IMR-90 (cell line): ENCODE measurements around the gene ABCC3. TPM values are rescaled to one million over a fixed set of nuclear protein-coding genes. Genes with fewer than 3 reads are reported as not detected.
"Not testable (repeated sequence)": the region's sequence is repeated elsewhere in the genome, so short reads cannot be mapped to it uniquely, and the experiment has no call there.

Source experiments
- ATAC-seq: fragments of 200-7000 bp; cut with Tn5 transposase; 2 replicates; pipeline ENCODE4 v1.9.1; 2020; ENCODE audit warnings: low read depth, mild to moderate bottlenecking, moderate library complexity
- BruUV-seq: library from RNA; stranded (reverse); fragments of 400-500 nt; replicated peaks from 2 replicates; lab custom pipeline; 2021; lab: Mats Ljungman, UMichigan
- CTCF ChIA-PET: fragments of 300-600 bp; formaldehyde crosslinking; extraction: SDS; loops from one replicate; lab custom pipeline; 2021; ENCODE audit warnings: antibody characterized with exemption; lab: Yijun Ruan, JAX
- POLR2A ChIA-PET: fragments of 300-600 bp; sonication (Branson Sonifier 250); formaldehyde crosslinking; loops from one replicate; lab custom pipeline; 2022; ENCODE audit warnings: antibody characterized with exemption; ENCODE audit not compliant: unreplicated experiment; lab: Charles Lee
- DNase-seq: peaks from one replicate; pipeline ENCODE4 v3.0.0; 2013
- H2AFZ ChIP-seq: replicated peaks from 2 replicates; pipeline ENCODE3; 2013; ENCODE audit warnings: low read length, mild to moderate bottlenecking; ENCODE audit not compliant: poor library complexity
- H2AK5ac ChIP-seq: 2 replicates; pipeline ENCODE4 v1.6.1; 2013; ENCODE audit warnings: low read depth, low read length, inconsistent platforms
- H2AK9ac ChIP-seq: replicated peaks from 2 replicates; pipeline ENCODE3; 2013; ENCODE audit warnings: mild to moderate bottlenecking, low read depth, low read length, moderate library complexity; ENCODE audit not compliant: poor library complexity
- H2BK120ac ChIP-seq: 2 replicates; pipeline ENCODE4 v1.6.1; 2013; ENCODE audit warnings: low read depth, low read length, inconsistent platforms
- H2BK15ac ChIP-seq: 3 replicates; pipeline ENCODE4 v1.6.1; 2013; ENCODE audit warnings: low read depth, low read length, inconsistent platforms
- H2BK20ac ChIP-seq: 2 replicates; pipeline ENCODE4 v1.6.1; 2013; ENCODE audit warnings: low read depth, mild to moderate bottlenecking, inconsistent platforms, low read length, moderate library complexity
- H2BK5ac ChIP-seq: 2 replicates; pipeline ENCODE4 v1.6.1; 2013; ENCODE audit warnings: mild to moderate bottlenecking, low read depth, low read length, inconsistent platforms; ENCODE audit not compliant: poor library complexity, severe bottlenecking
- H3K14ac ChIP-seq: replicated peaks from 2 replicates; pipeline ENCODE4 v1.6.1; 2013; ENCODE audit warnings: low read depth, low read length, inconsistent platforms
- H3K18ac ChIP-seq: 2 replicates; pipeline ENCODE4 v1.6.1; 2013; ENCODE audit warnings: low read depth, low read length, control low read depth
- H3K23ac ChIP-seq: 2 replicates; pipeline ENCODE4 v1.6.1; 2013; ENCODE audit warnings: low read depth, low read length, inconsistent platforms
- H3K27ac ChIP-seq: 2 replicates; pipeline ENCODE4 v1.5.1; 2013; ENCODE audit warnings: mild to moderate bottlenecking, control low read depth, low read length; ENCODE audit not compliant: insufficient read depth
- H3K27me3 ChIP-seq: 2 replicates; pipeline ENCODE4 v1.6.1; 2013; ENCODE audit warnings: low read length; ENCODE audit not compliant: control insufficient read depth, insufficient read depth
- H3K36me3 ChIP-seq: 2 replicates; pipeline ENCODE4 v1.6.1; 2013; ENCODE audit warnings: low read length, mixed read lengths; ENCODE audit not compliant: control insufficient read depth, insufficient read depth
- H3K4ac ChIP-seq: 2 replicates; pipeline ENCODE4 v1.6.1; 2013; ENCODE audit warnings: low read depth, low read length, inconsistent platforms
- H3K4me1 ChIP-seq: 2 replicates; pipeline ENCODE4 v1.6.1; 2013; ENCODE audit warnings: low read length, mixed read lengths; ENCODE audit not compliant: control insufficient read depth, insufficient read depth
- H3K4me2 ChIP-seq: 2 replicates; pipeline ENCODE4 v1.6.1; 2013; ENCODE audit warnings: low read depth, mild to moderate bottlenecking, control low read depth, low read length, moderate library complexity
- H3K4me3 ChIP-seq: 2 replicates; pipeline ENCODE4 v1.5.1; 2013; ENCODE audit warnings: low read depth, mild to moderate bottlenecking, control low read depth, low read length, moderate library complexity; ENCODE audit not compliant: insufficient read depth
- H3K56ac ChIP-seq: 2 replicates; pipeline ENCODE4 v1.6.1; 2013; ENCODE audit warnings: low read length, inconsistent platforms; ENCODE audit not compliant: insufficient read depth; ENCODE audit errors: extremely low read depth
- H3K79me1 ChIP-seq, 2 experiments: 2 replicates each; pipeline ENCODE4 v1.6.1; 2013; ENCODE audit warnings: low read length in 2 of 2, inconsistent platforms in 1 of 2, low read depth in 1 of 2
- H3K9ac ChIP-seq: 2 replicates; pipeline ENCODE4 v1.6.1; 2013; ENCODE audit warnings: low read depth, low read length, control low read depth
- H3K9me1 ChIP-seq: 2 replicates; pipeline ENCODE4 v1.6.1; 2013; ENCODE audit warnings: low read length, inconsistent platforms; ENCODE audit not compliant: insufficient read depth
- H3K9me3 ChIP-seq: 2 replicates; pipeline ENCODE4 v1.6.1; 2013; ENCODE audit warnings: low read length; ENCODE audit not compliant: control insufficient read depth, insufficient read depth
- H4K20me1 ChIP-seq: 2 replicates; pipeline ENCODE4 v1.6.1; 2013; ENCODE audit warnings: low read length, inconsistent platforms; ENCODE audit not compliant: insufficient read depth
- H4K5ac ChIP-seq: 2 replicates; pipeline ENCODE4 v1.6.1; 2013; ENCODE audit warnings: mild to moderate bottlenecking, low read depth, low read length, control low read depth
- H4K8ac ChIP-seq, 2 experiments: 2 replicates each; pipeline ENCODE4 v1.6.1; 2013; ENCODE audit warnings: low read depth in 2 of 2, low read length in 2 of 2, control low read depth in 1 of 2, inconsistent platforms in 1 of 2
- H4K91ac ChIP-seq: 2 replicates; pipeline ENCODE4 v1.6.1; 2013; ENCODE audit warnings: low read depth, low read length, inconsistent platforms; ENCODE audit not compliant: insufficient read depth
- MAFK ChIP-seq: IDR thresholded peaks from 2 replicates; pipeline ENCODE4 v1.6.1; 2012; ENCODE audit warnings: low read depth, low read length, improper control_type of control experiment
- RFX5 ChIP-seq: IDR thresholded peaks from 2 replicates; pipeline ENCODE4 v1.8.0; 2012; ENCODE audit warnings: low read depth, mild to moderate bottlenecking, low read length, moderate library complexity
- WGBS, 2 experiments: methylation state at CpG; one replicate each; pipeline versions ENCODE4 v1.1.5 to v1.1.7; 2013; ENCODE audit warnings: missing lambda C conversion rate in 2 of 2; ENCODE audit not compliant: insufficient read length in 1 of 2; ENCODE audit errors: extremely low coverage in 2 of 2; 5-methylcytosine and 5-hydroxymethylcytosine counted together
- dilution Hi-C: fragments of 300-500 bp; cut with HindIII; formaldehyde crosslinking; loops from one replicate; pipeline ENCODE4 v1.14.3; 2018; ENCODE audit warnings: low sequenced_read_pairs; ENCODE audit not compliant: unreplicated experiment
- in situ Hi-C: fragments of 300-500 bp; cut with MboI; formaldehyde crosslinking; loops from 3 replicates; pipeline ENCODE4 v1.14.3; 2019; ENCODE audit warnings: low sequenced_read_pairs, inconsistent platforms, mixed read lengths
- intact Hi-C: fragments of 100-400 bp; cut with micrococcal nuclease; formaldehyde crosslinking; loops from 2 replicates; pipeline ENCODE4 v1.10.0; 2022
- polyA plus RNA-seq, 3 experiments: library from polyadenylated mRNA; depleted of rRNA; stranded (reverse); fragments of >200 nt; gene quantifications; 2 replicates each; pipeline ENCODE4 v1.2.3, GENCODE V29; 2012; ENCODE audit warnings: low replicate concordance in 1 of 3
- total RNA-seq: library from RNA; depleted of rRNA; stranded (reverse); fragments of >200 nt; gene quantifications from 2 replicates; pipeline ENCODE4 v1.2.3, GENCODE V29; 2012

The ABCC3 gene
- total and polyA plus RNA-seq, 2 of the 4 experiments (the other 2 are of a cell fraction) = 3.2 to 6.6 TPM

DNA sequence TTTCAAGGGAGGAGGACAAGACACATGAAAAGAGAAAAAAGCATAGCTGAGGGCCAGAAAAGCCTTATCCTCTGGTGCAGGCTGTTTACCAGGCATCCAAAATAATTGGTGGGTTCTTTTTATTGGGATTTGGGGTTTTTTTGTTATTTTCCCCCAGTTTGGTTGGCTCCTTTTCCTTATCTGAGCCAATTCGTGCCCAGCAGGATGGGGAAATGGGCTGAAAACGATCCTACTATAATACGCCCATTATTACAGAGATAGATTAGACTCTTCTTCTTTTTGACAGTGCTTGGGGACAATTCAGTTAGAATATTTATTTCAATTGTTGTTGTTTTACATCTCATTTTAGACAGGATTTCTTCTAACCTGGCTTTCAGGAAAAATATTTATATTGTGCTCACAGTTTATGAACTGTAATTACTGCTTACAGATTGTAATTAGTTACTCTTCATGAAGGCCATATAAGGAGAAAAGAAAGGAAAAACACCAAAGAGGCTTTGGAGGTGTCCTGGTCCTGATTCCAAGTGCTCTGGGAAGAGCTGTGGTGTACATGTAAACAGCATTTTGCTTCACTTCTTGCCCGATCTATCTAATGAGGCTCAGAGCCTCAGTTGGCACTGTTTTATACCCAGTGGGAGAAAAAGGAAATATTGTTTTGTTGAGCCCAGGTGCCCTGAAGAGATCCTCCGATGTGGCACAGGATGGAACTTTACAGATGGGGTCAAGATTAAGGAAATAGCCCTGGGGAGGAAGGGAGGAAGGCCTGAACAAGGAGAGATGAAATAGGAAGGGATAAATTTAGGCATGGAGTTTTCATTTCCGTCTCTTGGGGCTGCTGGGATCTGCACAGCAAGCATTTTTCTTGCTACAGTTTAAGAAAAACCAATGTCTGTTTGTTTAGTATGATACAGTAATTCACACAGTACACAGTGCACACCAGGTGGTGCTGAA is 73.6 kb downstream of the ABCC3 start:
- BruUV-seq = no TSS peak
- Histone ChIP-seq H4K91ac (peak overlapping the region; percentile 91), H3K27me3 (0 out of 2 replicates have a peak, but pooled peaks cover 1% of the 10 kb centered on the region), H3K27ac (peak overlapping the region; percentile 82), H2BK15ac (peak overlapping the region; percentile 98), H2AK9ac (peak overlapping the region; percentile 91), H3K14ac (peak overlapping the region; percentile 99), H2BK5ac (peak overlapping the region; percentile 88), H3K9ac (peak overlapping the region; percentile 80), H3K4me1 (peaks cover 7% of the 10 kb centered on the region), H2AFZ (peak overlapping the region; percentile 84), H2BK120ac (peak overlapping the region; percentile 95), H3K18ac (peak overlapping the region; percentile 70), H3K56ac (peak overlapping the region; percentile 92), H3K4me2 (peak overlapping the region; percentile 89), H4K20me1 (0 out of 2 replicates have a peak, but pooled peaks cover 6% of the 10 kb centered on the region), H3K79me1 (peaks cover 17 to 47% of the 10 kb centered on the region in 2 experiments; a peak in 3 of 4 replicates), H3K36me3 (peaks cover 2% of the 10 kb centered on the region), H2AK5ac (peak overlapping the region; percentile 79), H2BK20ac (peak overlapping the region; percentile 93), H3K9me3 (no peaks in the 10 kb centered on the region), H3K4ac (peak overlapping the region; percentile 96), H4K5ac (peak overlapping the region; percentile 83), H3K9me1 (peaks cover 9% of the 10 kb centered on the region; the same call in 1 of the 2 replicates), H3K4me3 (peak overlapping the region; percentile 84), H4K8ac (peak overlapping the region; percentile 93 to 97), H3K23ac (peak overlapping the region; percentile 98)
- dilution Hi-C loops (no loop called here), in situ Hi-C loops (no loop called here), intact Hi-C loops (loop anchor here (1.0 kb wide), 1 partner anchor 11 kb away; the partner anchor contains the start of gene LUC7L3)
- ChIA-PET POLR2A (interaction anchor here (0.6 kb wide), 1 partner anchor 214 kb away, joined by 3 read pairs; no protein-coding TSS in a partner anchor), CTCF (no interaction called here)
- TF ChIP-seq MAFK (peak; percentile 56), RFX5 (no peak)
- ATAC-seq = 0 out of 2 replicates have a peak, but pooled peaks have one; percentile 1
- no peak for DNase-seq
- 8% methylated on average over 2 of the region's 6 CpGs; no CpG with 5 or more reads in 1 of the 2 experiments for WGBS, 2 experiments

DNA sequence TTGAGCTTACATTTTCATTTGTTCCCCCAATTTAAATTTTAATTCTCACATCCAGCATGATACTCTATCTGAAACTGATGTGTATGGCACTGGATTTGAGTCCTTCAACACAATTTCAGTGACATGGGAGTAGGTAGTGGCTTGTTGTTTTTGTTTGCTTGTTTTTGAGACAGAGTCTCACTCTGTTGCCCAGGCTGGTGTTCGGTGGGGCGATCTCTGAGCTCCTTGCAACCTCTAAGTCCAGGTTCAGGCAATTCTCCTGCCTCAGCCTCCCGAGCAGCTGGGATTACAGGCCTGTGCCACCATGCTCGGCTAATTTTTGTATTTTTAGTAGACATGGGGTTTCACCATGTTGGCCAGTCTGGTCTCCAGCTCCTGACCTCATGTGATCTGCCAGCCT is 74.4 kb downstream of the ABCC3 start:
- ATAC-seq, H2BK15ac ChIP-seq, H3K4me2 ChIP-seq, H3K4me3 ChIP-seq, H3K36me3 ChIP-seq, BruUV-seq, intact Hi-C loops, H3K27me3 ChIP-seq, H3K9me3 ChIP-seq, POLR2A ChIA-PET, CTCF ChIA-PET, H3K4me1 ChIP-seq, H3K9me1 ChIP-seq, DNase-seq, H2AK9ac ChIP-seq, H4K20me1 ChIP-seq, dilution Hi-C loops, in situ Hi-C loops: not testable (repeated sequence)
- H2BK120ac ChIP-seq = peak overlapping the region; percentile 95
- peak overlapping the region; percentile 88 for H2BK5ac ChIP-seq
- WGBS, 2 experiments = 100% methylated on average over 2 of the region's 4 CpGs; no CpG with 5 or more reads in 1 of the 2 experiments
- H3K79me1 ChIP-seq = peaks cover 9 to 39% of the 10 kb centered on the region in 2 experiments; a peak in 3 of 4 replicates
- peak overlapping the region; percentile 92 for H3K56ac ChIP-seq
- peak overlapping the region; percentile 80 for H3K9ac ChIP-seq
- H4K5ac ChIP-seq = peak overlapping the region; percentile 89
- peak overlapping the region; percentile 74; the same call in 1 of the 2 replicates for H2AK5ac ChIP-seq
- H3K4ac ChIP-seq = peak overlapping the region; percentile 96
- peak overlapping the region; percentile 98; the same call in 1 of the 2 replicates for H3K23ac ChIP-seq
- H3K18ac ChIP-seq = peak overlapping the region; percentile 70; the same call in 1 of the 2 replicates
- peak overlapping the region; percentile 82; the same call in 1 of the 2 replicates for H3K27ac ChIP-seq
- peak overlapping the region; percentile 64; the same call in 1 of the 2 replicates for H4K91ac ChIP-seq
- H2BK20ac ChIP-seq = peak overlapping the region; percentile 27; the same call in 1 of the 2 replicates
- H3K14ac ChIP-seq = peak overlapping the region; percentile 99
- peak overlapping the region; percentile 93 to 97 for H4K8ac ChIP-seq
- peak overlapping the region; percentile 84 for H2AFZ ChIP-seq
